CD4-positive, alpha-beta T cell (primary cell): ENCODE results near the gene PTPRN2. TPM values are rescaled to one million over a fixed set of nuclear protein-coding genes. Genes with fewer than 3 reads are reported as not detected.

Experiments
- ATAC-seq: fragments of 200-7000 bp; cut with Tn5 transposase; one replicate; pipeline ENCODE4 v1.10.0; 2022; ENCODE audit warnings: mild to moderate bottlenecking; ENCODE audit not compliant: poor library complexity
- CTCF ChIA-PET: fragments of 350-600 bp; sonication (Branson Sonifier 250); formaldehyde crosslinking; loops from one replicate; lab custom pipeline; 2021; ENCODE audit warnings: antibody characterized with exemption, inconsistent platforms; lab: Charles Lee
- POLR2A ChIA-PET: fragments of 350-600 bp; sonication (Branson Sonifier 250); formaldehyde crosslinking; loops from one replicate; lab custom pipeline; 2021; ENCODE audit warnings: antibody characterized with exemption, inconsistent platforms; lab: Charles Lee
- DNase-seq, 14 experiments: peaks; one replicate each; pipeline ENCODE4 v3.0.0-alpha.2; 2013 to 2020; ENCODE audit warnings: mixed read lengths in 2 of 14
- H3K27ac ChIP-seq, 2 donors: one replicate each; pipeline versions ENCODE4 v1.5.1 to v1.7.0; 2013; ENCODE audit warnings: low read length in 2 of 2, low read depth in 1 of 2, mild to moderate bottlenecking in 1 of 2
- H3K27me3 ChIP-seq, 2 experiments: 1 replicate in 1 of 2; 2 replicates in 1 of 2; pipeline versions ENCODE4 v1.6.1 to v1.7.0; 2013; ENCODE audit warnings: low read length in 2 of 2, control low read depth in 1 of 2, mild to moderate bottlenecking in 1 of 2, moderate library complexity in 1 of 2; ENCODE audit not compliant: insufficient read depth in 2 of 2, control insufficient read depth in 1 of 2
- H3K36me3 ChIP-seq: one replicate; pipeline ENCODE4 v1.6.1; 2013; ENCODE audit warnings: low read length, control low read depth; ENCODE audit not compliant: insufficient read depth
- H3K4me1 ChIP-seq: one replicate; pipeline ENCODE4 v1.6.1; 2013; ENCODE audit warnings: low read length, control low read depth; ENCODE audit not compliant: insufficient read depth
- H3K4me3 ChIP-seq: one replicate; pipeline ENCODE4 v1.5.1; 2013; ENCODE audit warnings: mild to moderate bottlenecking, low read length, moderate library complexity
- H3K9me3 ChIP-seq, 2 experiments: 1 replicate in 1 of 2; 2 replicates in 1 of 2; pipeline versions ENCODE4 v1.6.1 to v1.7.0; 2013; ENCODE audit warnings: low read length in 2 of 2, mild to moderate bottlenecking in 2 of 2, control low read depth in 1 of 2, moderate library complexity in 1 of 2; ENCODE audit not compliant: control insufficient read depth in 1 of 2, insufficient read depth in 1 of 2
- H3K27ac Mint-ChIP-seq: one replicate; pipeline ENCODE4 v1.8.0; 2020; ENCODE audit warnings: mixed read lengths
- H3K27me3 Mint-ChIP-seq: one replicate; pipeline ENCODE4 v1.8.0; 2021; ENCODE audit warnings: mixed read lengths
- H3K36me3 Mint-ChIP-seq: one replicate; pipeline ENCODE4 v1.8.0; 2021; ENCODE audit warnings: low read depth, mixed read lengths
- H3K4me1 Mint-ChIP-seq: one replicate; pipeline ENCODE4 v1.8.0; 2021; ENCODE audit warnings: low read depth, mixed read lengths
- H3K4me3 Mint-ChIP-seq: one replicate; pipeline ENCODE4 v1.8.0; 2020; ENCODE audit warnings: mild to moderate bottlenecking, mixed read lengths
- H3K9me3 Mint-ChIP-seq: one replicate; pipeline ENCODE4 v1.8.0; 2020; ENCODE audit warnings: mixed read lengths
- intact Hi-C, 2 experiments: fragments of 100-400 bp; cut with DNase I in 1 of 2; cut with micrococcal nuclease in 1 of 2; formaldehyde crosslinking; loops; one replicate each; pipeline versions ENCODE4 v1.15.1 to v1.9.0; 2023 to 2025; cut with DNase I, micrococcal nuclease
- total RNA-seq, 174 experiments: library from RNA in 2 of 174; stranded (reverse) in 2 of 174; gene quantifications; one replicate each; pipeline ENCODE4 v1.2.3 and lab custom pipeline; 2021 to 2026
- TF ChIP-seq, protein P1 (sequence below): fragments of 200-600 bp; IDR thresholded peaks from one replicate; pipeline ENCODE4 v1.8.0; 2022; ENCODE audit warnings: antibody characterized with exemption, mild to moderate bottlenecking

PTPRN2 gene
- total RNA-seq, 2 experiments from 2014 or later: 0.34 to 0.44 TPM

DNA sequence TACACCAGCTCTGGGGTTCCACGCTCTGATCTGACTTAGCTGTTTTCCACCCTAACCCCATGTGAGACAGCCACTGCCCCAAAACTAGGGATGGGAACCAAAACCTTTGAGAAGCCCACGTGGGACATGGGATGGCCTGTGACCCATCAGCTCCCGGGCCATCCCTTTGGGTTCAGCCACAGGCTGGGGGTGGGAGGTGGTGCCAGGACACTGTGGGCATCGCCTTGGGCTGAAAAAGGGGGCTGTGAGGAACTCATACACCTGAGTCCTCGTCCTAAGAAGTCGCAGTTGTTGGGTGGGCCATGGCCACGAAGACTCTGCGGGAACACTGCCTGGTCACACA, 871.7 kb downstream of the PTPRN2 start:
- Mint-ChIP-seq H3K27ac (no peak overlapping the region), H3K4me3 (no peak overlapping the region), H3K27me3 (no peaks in the 10 kb centered on the region), H3K9me3 (no peaks in the 10 kb centered on the region), H3K36me3 (no peaks in the 10 kb centered on the region), H3K4me1 (no peaks in the 10 kb centered on the region)
- CTCF ChIA-PET: no interaction called here
- Histone ChIP-seq H3K27me3 (no peaks in the 10 kb centered on the region), H3K9me3 (peaks cover 0 to 18% of the 10 kb centered on the region in 2 experiments), H3K27ac (no peak overlapping the region), H3K4me1 (no peaks in the 10 kb centered on the region), H3K4me3 (no peak overlapping the region), H3K36me3 (no peaks in the 10 kb centered on the region)
- TF ChIP-seq, protein P1, sequence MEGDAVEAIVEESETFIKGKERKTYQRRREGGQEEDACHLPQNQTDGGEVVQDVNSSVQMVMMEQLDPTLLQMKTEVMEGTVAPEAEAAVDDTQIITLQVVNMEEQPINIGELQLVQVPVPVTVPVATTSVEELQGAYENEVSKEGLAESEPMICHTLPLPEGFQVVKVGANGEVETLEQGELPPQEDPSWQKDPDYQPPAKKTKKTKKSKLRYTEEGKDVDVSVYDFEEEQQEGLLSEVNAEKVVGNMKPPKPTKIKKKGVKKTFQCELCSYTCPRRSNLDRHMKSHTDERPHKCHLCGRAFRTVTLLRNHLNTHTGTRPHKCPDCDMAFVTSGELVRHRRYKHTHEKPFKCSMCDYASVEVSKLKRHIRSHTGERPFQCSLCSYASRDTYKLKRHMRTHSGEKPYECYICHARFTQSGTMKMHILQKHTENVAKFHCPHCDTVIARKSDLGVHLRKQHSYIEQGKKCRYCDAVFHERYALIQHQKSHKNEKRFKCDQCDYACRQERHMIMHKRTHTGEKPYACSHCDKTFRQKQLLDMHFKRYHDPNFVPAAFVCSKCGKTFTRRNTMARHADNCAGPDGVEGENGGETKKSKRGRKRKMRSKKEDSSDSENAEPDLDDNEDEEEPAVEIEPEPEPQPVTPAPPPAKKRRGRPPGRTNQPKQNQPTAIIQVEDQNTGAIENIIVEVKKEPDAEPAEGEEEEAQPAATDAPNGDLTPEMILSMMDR: no peak
- intact Hi-C loops: loop anchor here in 1 of 2 experiments (10.0 kb wide), 1 partner anchor 281 kb away; no protein-coding TSS in a partner anchor
- no peak for ATAC-seq
- POLR2A ChIA-PET: no interaction called here
- DNase-seq: no peak

DNA sequence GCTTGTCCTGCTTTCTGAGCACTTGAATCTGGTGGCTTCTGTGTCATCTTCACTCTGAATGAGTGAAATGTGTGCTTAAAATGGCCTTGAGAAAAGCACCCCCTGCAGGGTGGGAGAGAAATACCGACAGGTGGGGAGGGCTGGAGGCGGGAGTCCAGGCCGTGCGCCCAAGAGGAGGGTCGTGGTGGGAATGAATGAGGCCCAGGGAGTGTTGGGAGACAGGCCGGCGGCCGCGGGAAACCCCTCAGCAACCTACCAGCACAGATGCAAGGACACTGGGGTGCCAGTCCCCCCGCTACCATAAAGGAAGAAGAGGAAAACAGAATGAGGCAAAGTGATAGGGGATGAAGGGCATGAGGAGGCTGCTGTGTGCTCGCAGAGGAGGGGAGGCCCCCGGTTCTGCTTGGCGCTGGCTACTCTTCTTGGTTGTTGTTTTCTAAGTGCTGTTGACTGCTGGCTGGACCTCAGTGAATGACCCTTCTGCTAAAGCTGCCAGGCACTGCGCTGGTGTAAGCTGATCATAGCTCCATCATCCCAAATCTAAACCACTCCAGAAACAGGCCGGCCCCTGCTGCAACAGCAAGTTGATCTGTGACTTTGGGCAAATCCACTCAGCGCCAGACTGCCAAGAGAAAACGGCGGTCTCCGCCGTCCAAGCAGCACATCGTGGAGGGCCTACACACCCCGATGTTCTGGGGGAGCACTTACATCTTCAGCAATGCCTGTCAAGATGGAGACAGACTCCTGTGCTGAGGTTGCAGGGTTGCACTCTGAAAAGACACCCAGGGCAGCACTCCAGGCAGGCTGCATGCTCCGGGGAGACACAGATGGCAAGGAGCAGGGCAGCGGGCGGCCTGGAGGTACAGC, 872.3 kb downstream of the PTPRN2 start:
- Histone ChIP-seq H3K4me3 (no peak overlapping the region), H3K27ac (no peak overlapping the region), H3K9me3 (peaks cover 0 to 18% of the 10 kb centered on the region in 2 experiments), H3K36me3 (no peaks in the 10 kb centered on the region), H3K27me3 (no peaks in the 10 kb centered on the region), H3K4me1 (no peaks in the 10 kb centered on the region)
- POLR2A ChIA-PET: no interaction called here
- no peaks in the 10 kb centered on the region for H3K36me3 Mint-ChIP-seq
- ATAC-seq (no peak), DNase-seq (peak in 2 of 14 experiments; percentile 12 to 29)
- H3K9me3 Mint-ChIP-seq: no peaks in the 10 kb centered on the region
- intact Hi-C loops: loop anchor here in 1 of 2 experiments (10.0 kb wide), 1 partner anchor 281 kb away; no protein-coding TSS in a partner anchor
- no peak overlapping the region for H3K4me3 Mint-ChIP-seq
- TF ChIP-seq, protein P1: no peak
- no peak overlapping the region for H3K27ac Mint-ChIP-seq
- CTCF ChIA-PET: no interaction called here
- H3K27me3 Mint-ChIP-seq: no peaks in the 10 kb centered on the region
- no peaks in the 10 kb centered on the region for H3K4me1 Mint-ChIP-seq

DNA sequence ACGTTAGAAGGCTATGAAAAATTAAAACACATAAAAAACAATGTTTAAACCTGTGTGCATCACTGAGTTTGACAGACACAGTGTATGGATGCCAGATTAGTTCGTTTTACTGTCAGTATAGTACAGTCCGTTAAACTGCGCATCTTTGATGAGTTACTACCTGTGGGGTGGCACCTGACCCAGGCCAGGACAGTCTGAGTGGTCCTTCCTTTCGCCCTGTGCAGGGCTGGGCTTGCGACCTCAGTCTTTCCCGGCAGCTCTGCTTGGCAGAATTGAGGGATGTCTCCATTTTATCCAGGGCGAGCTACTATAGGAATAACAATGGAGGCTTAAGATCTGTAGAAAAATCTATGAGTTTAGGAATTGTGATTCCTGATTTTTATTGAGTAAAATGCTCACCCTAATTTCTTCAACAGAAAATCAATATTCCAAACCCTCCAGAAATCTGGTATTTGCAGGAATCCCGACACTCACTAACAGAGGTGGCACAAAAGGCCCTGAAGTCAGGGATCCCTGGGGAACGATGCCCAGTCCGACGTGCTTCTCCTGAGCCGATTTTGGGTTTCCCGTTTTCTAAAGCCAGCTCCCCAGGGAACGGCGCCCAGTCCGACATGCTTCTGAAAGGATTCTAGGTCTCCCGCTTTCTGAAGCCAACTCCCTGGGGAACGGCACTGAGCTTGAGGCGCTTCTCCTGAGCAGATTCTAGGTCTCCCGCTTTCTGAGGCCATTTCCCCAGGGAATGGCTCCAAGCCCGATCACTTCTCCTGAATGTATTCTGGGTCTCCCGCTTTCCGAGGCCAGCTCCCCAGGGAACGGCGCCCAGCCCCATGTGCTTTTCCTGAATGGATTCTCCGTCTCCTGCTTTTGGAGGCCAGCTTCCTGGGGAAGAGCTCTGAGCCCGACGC, 873.2 kb downstream of the PTPRN2 start:
- Histone ChIP-seq H3K36me3 (no peaks in the 10 kb centered on the region), H3K4me3 (no peak overlapping the region), H3K27ac (no peak overlapping the region), H3K9me3 (peaks cover 0 to 18% of the 10 kb centered on the region in 2 experiments), H3K4me1 (no peaks in the 10 kb centered on the region), H3K27me3 (no peaks in the 10 kb centered on the region)
- Mint-ChIP-seq H3K4me1 (no peaks in the 10 kb centered on the region), H3K27ac (no peak overlapping the region), H3K27me3 (no peaks in the 10 kb centered on the region), H3K36me3 (no peaks in the 10 kb centered on the region), H3K4me3 (no peak overlapping the region), H3K9me3 (no peaks in the 10 kb centered on the region)
- ChIA-PET POLR2A (interaction anchor here (0.9 kb wide), 1 partner anchor 243 kb away, joined by 4 read pairs; no protein-coding TSS in a partner anchor), CTCF (no interaction called here)
- TF ChIP-seq, protein P1: no peak
- intact Hi-C loops: loop anchor here in 1 of 2 experiments (10.0 kb wide), 1 partner anchor 280 kb away; no protein-coding TSS in a partner anchor
- DNase-seq (no peak), ATAC-seq (no peak)
